Stomach (tissue), 9 donors: ENCODE data around the gene CYTH1. TPM values are rescaled to one million over a fixed set of nuclear protein-coding genes. Genes with fewer than 3 reads are reported as not detected.

ENCODE experiments used
- DNase-seq, 2 donors: peaks; one replicate each; pipeline versions ENCODE4 v3.0.0 to v3.0.0-alpha.2; 2013 to 2019
- H3K27ac ChIP-seq, 5 donors: fragments of 200-600 bp in 4 of 5; sonication (generic) in 4 of 5; one replicate each; pipeline ENCODE4 v1.5.1; 2013 to 2019; ENCODE audit warnings: mild to moderate bottlenecking in 1 of 5, moderate library complexity in 1 of 5
- H3K27me3 ChIP-seq, 3 donors: fragments of 200-600 bp; sonication (generic); one replicate each; pipeline ENCODE4 v1.5.1; 2017 to 2019; ENCODE audit warnings: mixed run types in 1 of 3
- H3K36me3 ChIP-seq, 4 donors: fragments of 200-600 bp; sonication (generic); 1 replicate in 3 of 4; 2 replicates in 1 of 4; pipeline ENCODE4 v1.5.1; 2016 to 2019
- H3K4me1 ChIP-seq, 4 donors: fragments of 200-600 bp; sonication (generic); one replicate each; pipeline ENCODE4 v1.5.1; 2016 to 2019
- H3K4me3 ChIP-seq, 4 donors: fragments of 200-600 bp; sonication (generic) in 3 of 4; one replicate each; pipeline ENCODE4 v1.5.1; 2016 to 2019; ENCODE audit warnings: mild to moderate bottlenecking in 1 of 4
- H3K9me3 ChIP-seq, 4 donors: fragments of 200-600 bp; sonication (generic); one replicate each; pipeline ENCODE4 v1.5.1; 2016 to 2019
- EP300 ChIP-seq: sonication (generic); formaldehyde crosslinking; IDR thresholded peaks from one replicate; pipeline ENCODE4 v1.6.1; 2017; ENCODE audit warnings: antibody characterized with exemption
- POLR2A ChIP-seq, 4 donors: fragments of 450-650 bp; IDR thresholded peaks; one replicate each; pipeline ENCODE4 v1.6.1; 2016; ENCODE audit warnings: antibody characterized with exemption in 4 of 4, control low read depth in 2 of 4, mild to moderate bottlenecking in 1 of 4, moderate library complexity in 1 of 4
- POLR2AphosphoS5 ChIP-seq, 3 donors: sonication (generic); formaldehyde crosslinking; IDR thresholded peaks; one replicate each; pipeline ENCODE4 v1.6.1; 2016; ENCODE audit warnings: antibody characterized with exemption in 3 of 3
- WGBS, 5 donors: extraction: QIAGEN DNeasy Blood & Tissue Kit in 3 of 5; methylation state at CpG; one replicate each; pipeline versions ENCODE4 v1.1.5 to v1.1.7; 2013 to 2018; 5-methylcytosine and 5-hydroxymethylcytosine counted together
- intact Hi-C: fragments of 100-400 bp; cut with DNase I; formaldehyde crosslinking; loops from one replicate; pipeline ENCODE4 v1.15.1; 2023; ENCODE audit warnings: low total_unique reads
- polyA plus RNA-seq, 3 donors: library from polyadenylated mRNA; stranded (reverse); fragments of 200-250 nt; gene quantifications; one replicate each; pipeline ENCODE4 v1.2.3, GENCODE V29; 2013
- total RNA-seq, 5 donors: library from RNA; depleted of rRNA; stranded (reverse); fragments of >200 nt; gene quantifications; one replicate each; pipeline versions ENCODE4 v1.1.0 to v1.2.3, GENCODE V29; 2014 to 2016
- TF ChIP-seq, protein P1 (sequence below), 7 experiments: fragments of 450-650 bp in 4 of 7; fragments of 200-600 bp in 3 of 7; sonication (generic) in 3 of 7; IDR thresholded peaks; one replicate each; pipeline ENCODE4 v1.5.1; 2016 to 2019; ENCODE audit warnings: antibody characterized with exemption in 7 of 7, control low read depth in 2 of 7, mild to moderate bottlenecking in 1 of 7
- donor health status: healthy with polysubstance abuse.
- donor health status: Bipolar disorder and iron deficiency.
- donor health status: healthy.

The CYTH1 gene
- total and polyA plus RNA-seq, 8 donors, result 29.6 to 137 (median 55.9) TPM

DNA sequence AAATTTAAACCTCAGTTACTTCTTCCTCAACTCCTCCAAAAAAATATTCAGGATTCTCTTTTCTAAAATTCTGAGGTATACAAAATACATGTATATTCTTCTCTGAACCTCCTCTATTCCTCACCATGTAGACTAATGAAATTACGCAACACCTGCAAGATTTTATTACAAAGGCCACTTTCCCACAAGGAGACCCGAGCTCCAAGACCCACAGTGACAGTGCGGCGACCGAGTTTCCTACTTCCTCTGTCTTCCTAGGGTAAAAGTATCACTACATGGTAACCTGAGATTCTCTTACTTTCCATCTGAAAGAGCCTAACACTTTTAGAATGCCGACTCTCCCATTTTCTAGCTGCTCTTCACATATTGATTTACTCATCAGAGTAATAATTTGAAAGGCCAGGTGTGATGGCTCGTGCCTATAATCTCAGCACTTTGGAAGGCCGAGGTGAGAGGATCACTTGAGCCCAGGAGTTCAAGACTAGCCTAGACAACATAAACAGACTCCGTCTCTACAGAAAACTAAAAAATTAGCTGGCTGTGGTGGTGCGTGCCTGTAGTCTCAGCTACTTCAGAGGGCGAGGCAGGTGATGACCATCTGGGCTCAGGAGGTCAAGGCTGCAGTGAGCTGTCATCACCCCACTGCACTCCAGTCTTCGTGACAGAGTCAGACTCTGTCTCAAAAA is 35.7 kb downstream of the CYTH1 start:
- intact Hi-C loops, result no loop called here
- TF ChIP-seq, protein P1, sequence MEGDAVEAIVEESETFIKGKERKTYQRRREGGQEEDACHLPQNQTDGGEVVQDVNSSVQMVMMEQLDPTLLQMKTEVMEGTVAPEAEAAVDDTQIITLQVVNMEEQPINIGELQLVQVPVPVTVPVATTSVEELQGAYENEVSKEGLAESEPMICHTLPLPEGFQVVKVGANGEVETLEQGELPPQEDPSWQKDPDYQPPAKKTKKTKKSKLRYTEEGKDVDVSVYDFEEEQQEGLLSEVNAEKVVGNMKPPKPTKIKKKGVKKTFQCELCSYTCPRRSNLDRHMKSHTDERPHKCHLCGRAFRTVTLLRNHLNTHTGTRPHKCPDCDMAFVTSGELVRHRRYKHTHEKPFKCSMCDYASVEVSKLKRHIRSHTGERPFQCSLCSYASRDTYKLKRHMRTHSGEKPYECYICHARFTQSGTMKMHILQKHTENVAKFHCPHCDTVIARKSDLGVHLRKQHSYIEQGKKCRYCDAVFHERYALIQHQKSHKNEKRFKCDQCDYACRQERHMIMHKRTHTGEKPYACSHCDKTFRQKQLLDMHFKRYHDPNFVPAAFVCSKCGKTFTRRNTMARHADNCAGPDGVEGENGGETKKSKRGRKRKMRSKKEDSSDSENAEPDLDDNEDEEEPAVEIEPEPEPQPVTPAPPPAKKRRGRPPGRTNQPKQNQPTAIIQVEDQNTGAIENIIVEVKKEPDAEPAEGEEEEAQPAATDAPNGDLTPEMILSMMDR (IDR thresholded peaks at IDR 0.05), result no peak
- TF ChIP-seq POLR2AphosphoS5 (IDR thresholded peaks at IDR 0.05) (no peak), POLR2A (IDR thresholded peaks at IDR 0.05) (no peak), EP300 (no peak)
- Histone ChIP-seq H3K9me3 (no peaks in the 10 kb centered on the region), H3K4me1 (peaks cover 45 to 78% (median 66%) of the 10 kb centered on the region in 4 donors), H3K27ac (peak overlapping the region; percentile 46 to 84 (median 74)), H3K27me3 (no peaks in the 10 kb centered on the region), H3K4me3 (no peak overlapping the region), H3K36me3 (no peaks in the 10 kb centered on the region)
- 76 to 79% (median 76%) methylated on average over 12 of the region's 12 CpGs for WGBS, 5 donors
- no peak for DNase-seq

DNA sequence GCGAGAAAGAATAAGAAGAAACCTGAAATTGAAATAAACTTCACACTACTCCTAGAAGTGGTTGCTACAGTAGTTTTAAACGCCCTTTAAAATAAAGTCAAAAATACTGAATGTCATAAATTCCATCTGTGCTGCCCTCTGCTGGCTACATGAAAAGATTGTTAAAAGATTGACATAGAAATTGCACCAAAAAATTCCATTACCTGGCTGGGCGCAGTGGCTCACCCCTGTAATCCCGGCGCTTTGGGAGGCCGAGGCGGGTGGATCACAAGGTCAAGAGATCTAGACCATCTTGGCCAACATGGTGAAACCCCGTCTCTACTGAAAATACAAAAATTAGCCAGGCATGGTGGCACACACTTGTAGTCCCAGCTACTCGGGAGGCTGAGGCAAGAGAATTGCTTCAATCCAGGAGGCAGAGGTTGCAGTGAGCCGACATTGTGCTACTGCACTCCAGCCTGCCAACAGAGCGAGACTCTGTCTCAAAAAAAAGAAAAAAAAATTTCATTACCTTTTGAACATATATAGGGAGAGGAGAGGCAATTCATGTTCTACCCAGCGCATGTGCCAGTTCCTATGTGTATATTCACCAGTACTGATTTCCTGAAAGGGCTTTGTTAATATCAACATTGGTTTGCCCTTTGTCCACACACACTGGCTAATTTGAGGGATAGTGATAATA is 36.5 kb downstream of the CYTH1 start:
- H3K27ac ChIP-seq, result peak overlapping the region; percentile 41 to 84 (median 54)
- intact Hi-C loops, result no loop called here
- WGBS, 5 donors, result 31 to 54% (median 39%) methylated on average over 12 of the region's 12 CpGs
- DNase-seq, result peak in 1 of 2 donors; percentile 78
- H3K36me3 ChIP-seq, result no peaks in the 10 kb centered on the region
- H3K4me3 ChIP-seq, result no peak overlapping the region
- H3K27me3 ChIP-seq, result no peaks in the 10 kb centered on the region
- no peaks in the 10 kb centered on the region for H3K9me3 ChIP-seq
- peaks cover 43 to 73% (median 62%) of the 10 kb centered on the region in 4 donors for H3K4me1 ChIP-seq
- TF ChIP-seq POLR2A (IDR thresholded peaks at IDR 0.05), result no peak
- peak in 1 of 3 donors; percentile 26 for TF ChIP-seq POLR2AphosphoS5 (IDR thresholded peaks at IDR 0.05)
- TF ChIP-seq, protein P1 (IDR thresholded peaks at IDR 0.05), result peak in 5 of 7 experiments; percentile 16 to 61 (median 46)

DNA sequence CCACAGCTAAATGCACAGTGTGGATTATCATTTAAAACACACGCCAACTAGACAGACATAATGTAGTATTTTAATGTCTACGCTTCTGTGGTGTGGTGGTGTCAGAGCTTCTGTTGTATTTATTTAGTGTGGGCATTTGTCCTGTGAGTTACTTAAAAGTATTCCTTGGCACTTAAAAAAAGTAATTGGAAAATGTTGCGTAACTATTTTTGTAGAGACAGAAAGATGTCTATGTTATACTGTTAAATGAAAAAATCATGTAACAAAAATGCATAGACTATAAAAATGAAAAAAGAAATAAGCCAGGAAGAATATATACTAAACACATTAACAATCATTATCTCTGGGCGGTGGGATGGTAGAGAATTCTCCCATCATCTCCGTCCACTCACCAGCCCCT is 39.2 kb downstream of the CYTH1 start:
- Histone ChIP-seq H3K4me1 (peaks cover 29 to 73% (median 58%) of the 10 kb centered on the region in 4 donors), H3K27me3 (no peaks in the 10 kb centered on the region), H3K9me3 (no peaks in the 10 kb centered on the region), H3K36me3 (no peaks in the 10 kb centered on the region), H3K4me3 (no peak overlapping the region), H3K27ac (no peak overlapping the region)
- no peak for DNase-seq
- no peak for TF ChIP-seq POLR2A (IDR thresholded peaks at IDR 0.05)
- no peak for TF ChIP-seq POLR2AphosphoS5 (IDR thresholded peaks at IDR 0.05)
- TF ChIP-seq EP300, result no peak
- TF ChIP-seq, protein P1 (IDR thresholded peaks at IDR 0.05), result no peak
- intact Hi-C loops, result no loop called here
- WGBS, 5 donors, result 89 to 98% (median 95%) methylated on average over 5 of the region's 5 CpGs

DNA sequence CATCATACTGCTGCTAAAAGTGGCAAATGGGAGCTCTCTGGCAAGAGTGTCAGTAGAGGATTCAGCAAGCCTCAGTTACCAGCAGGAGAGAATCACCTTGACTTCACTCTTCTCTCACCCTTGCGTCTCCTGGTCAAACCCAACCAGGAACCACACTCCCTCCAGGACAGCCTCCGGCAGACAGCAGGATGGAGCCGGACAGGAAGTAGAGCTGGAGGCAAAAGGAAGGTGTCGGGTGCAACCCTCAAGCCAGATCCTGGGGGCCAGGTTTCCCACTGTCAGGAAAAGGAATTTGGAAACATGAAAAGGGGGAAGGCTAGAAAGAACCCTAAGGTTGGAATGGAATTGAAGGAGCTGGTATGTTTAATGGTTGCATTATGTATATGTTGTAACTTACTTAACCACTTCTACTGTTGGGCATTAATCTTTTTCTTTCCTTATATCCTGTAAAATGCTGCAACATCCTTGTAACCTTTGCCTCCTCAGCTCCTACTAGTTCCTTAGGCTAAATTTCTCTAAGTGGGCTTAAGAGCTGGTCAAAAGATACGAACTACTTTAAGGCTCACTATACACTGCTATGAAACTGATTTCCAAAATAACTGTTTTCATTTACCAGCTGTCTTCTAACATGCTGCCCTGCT is 40.3 kb downstream of the CYTH1 start:
- Histone ChIP-seq H3K4me1 (peaks cover 20 to 73% (median 56%) of the 10 kb centered on the region in 4 donors), H3K27me3 (no peaks in the 10 kb centered on the region), H3K27ac (no peak overlapping the region), H3K36me3 (no peaks in the 10 kb centered on the region), H3K9me3 (no peaks in the 10 kb centered on the region), H3K4me3 (no peak overlapping the region)
- no peak for DNase-seq
- TF ChIP-seq POLR2A (IDR thresholded peaks at IDR 0.05) (no peak), EP300 (no peak), POLR2AphosphoS5 (IDR thresholded peaks at IDR 0.05) (no peak)
- TF ChIP-seq, protein P1 (IDR thresholded peaks at IDR 0.05), result no peak
- intact Hi-C loops, result no loop called here
- WGBS, 5 donors, result 74 to 87% (median 80%) methylated on average over 5 of the region's 5 CpGs
